ENCODE data around the gene TTR. TPM values are rescaled to one million over a fixed set of nuclear protein-coding genes. Genes with fewer than 3 reads are reported as not detected.

The TTR gene
- polyA plus RNA-seq, 1 donor = not detected

Other genes starting within 250 kb of the TTR start
- not detected for gene DSG4, start 215.1 kb upstream of the TTR start, polyA plus RNA-seq (ENCODE audit: insufficient read length)
- not detected for gene DSG3, start 144.1 kb upstream of the TTR start, polyA plus RNA-seq (ENCODE audit: insufficient read length)
- gene DSG2, start 93.7 kb upstream of the TTR start, polyA plus RNA-seq (ENCODE audit: insufficient read length) = 4.9 TPM
- gene B4GALT6, start 92.7 kb downstream of the TTR start, polyA plus RNA-seq (ENCODE audit: insufficient read length) = 11.5 TPM
- 0.13 TPM for gene SLC25A52, start 169.0 kb downstream of the TTR start, polyA plus RNA-seq (ENCODE audit: insufficient read length)

All from forelimb muscle (tissue), 1 donor.